GM23248 (cell line): ENCODE results near the gene PRICKLE3.
"Not testable (repeated sequence)": the region's sequence is repeated elsewhere in the genome, so short reads cannot be mapped to it uniquely, and the experiment has no call there.

ENCODE experiments used
- EZH2 ChIP-seq: fragments of 200-600 bp; sonication (generic); IDR thresholded peaks from 2 replicates; pipeline ENCODE4 v1.6.1; 2018; ENCODE audit warnings: antibody characterized with exemption, mild to moderate bottlenecking; ENCODE audit not compliant: insufficient read depth, poor library complexity, severe bottlenecking
- EZH2phosphoT487 ChIP-seq: fragments of 200-600 bp; sonication (generic); IDR thresholded peaks from 2 replicates; pipeline ENCODE4 v1.6.1; 2018; ENCODE audit warnings: antibody characterized with exemption, moderate library complexity, mild to moderate bottlenecking, low read depth; ENCODE audit not compliant: insufficient read depth

GRCh38 chrX:49132275-49132674 lies 53.9 kb downstream of the PRICKLE3 start:
- TF ChIP-seq EZH2, EZH2phosphoT487: not testable (repeated sequence)
